ENCODE data around the gene RNF213.

- TF ChIP-seq CTCF (IDR thresholded peaks at IDR 0.05; ENCODE audit: insufficient read depth, low read length, poor library complexity, severe bottlenecking) (no peak), EZH2phosphoT487 (conservative IDR thresholded peaks at IDR 0.05; ENCODE audit: low read length) (no peak)
Observed at GRCh38 chr17:80347948-80348351, 87.3 kb downstream of the RNF213 start.

All from SU-DHL-6 (cell line).